ENCODE data around the gene C1QTNF9.

DNA sequence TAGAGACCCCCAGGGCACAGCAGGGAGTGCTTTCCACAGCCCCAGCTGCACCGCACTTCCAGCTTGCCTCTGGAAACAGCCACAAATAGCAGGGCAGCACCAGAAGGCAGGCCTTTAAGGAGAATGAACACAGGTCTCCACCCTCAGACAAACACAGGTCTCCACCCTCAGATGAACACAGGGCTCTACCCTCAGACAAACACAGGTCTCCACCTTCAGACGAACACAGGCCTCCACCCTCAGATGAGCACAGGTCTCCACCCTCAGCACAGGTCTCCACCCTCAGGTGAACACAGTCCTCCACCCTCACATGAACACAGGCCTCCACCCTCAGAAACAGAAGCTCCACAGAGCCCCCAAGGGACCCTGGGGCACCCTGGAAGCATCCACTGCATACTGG, 51.7 kb downstream of the C1QTNF9 start:
- TF ChIP-seq CTCF (IDR thresholded peaks at IDR 0.05) = no peak
- no peak for TF ChIP-seq POLR2AphosphoS5 (IDR thresholded peaks at IDR 0.05)
